ENCODE data around the gene RAB3GAP2.

RAB3GAP2 gene

DNA sequence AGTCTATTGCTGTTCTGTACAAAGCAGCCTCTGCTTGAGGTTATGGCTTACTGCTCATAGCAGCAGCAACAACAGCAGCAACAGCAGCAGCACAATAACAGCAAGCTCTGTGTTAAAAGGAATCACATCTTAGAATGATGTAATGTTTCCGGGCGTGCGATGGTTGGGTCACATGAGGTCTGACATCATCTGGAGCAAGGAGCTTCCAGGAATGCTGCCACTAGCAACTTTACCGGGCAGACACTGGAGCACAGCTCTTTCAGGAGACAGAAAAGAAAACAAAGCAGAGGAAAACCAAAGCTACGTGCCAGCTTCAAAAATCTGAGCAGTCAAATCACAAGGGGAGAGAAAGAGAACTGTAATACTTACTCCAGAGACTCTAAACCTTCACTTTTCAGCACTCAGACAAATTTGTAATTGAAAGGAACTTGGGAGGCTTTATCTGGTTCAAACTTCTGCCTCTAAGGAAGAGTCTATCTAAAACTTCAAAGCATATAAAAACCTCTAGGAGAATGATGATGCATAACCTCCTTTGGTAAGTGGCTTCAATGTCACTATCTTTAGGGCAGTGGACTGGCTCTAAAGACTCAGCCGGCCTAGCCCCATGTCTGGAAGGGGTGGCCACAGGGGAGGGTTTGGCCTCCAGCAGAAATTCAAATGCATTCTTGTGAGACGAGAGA, 28.3 kb upstream of the RAB3GAP2 start:
- Mint-ChIP-seq H3K4me3 (no peak overlapping the region), H3K9me3 (no peaks in the 10 kb centered on the region), H3K36me3 (no peaks in the 10 kb centered on the region), H3K27me3 (peaks cover 6% of the 10 kb centered on the region), H3K4me1 (no peaks in the 10 kb centered on the region), H3K27ac (no peak overlapping the region)
- CTCF ChIA-PET = no interaction called here
- no peak for DNase-seq

DNA sequence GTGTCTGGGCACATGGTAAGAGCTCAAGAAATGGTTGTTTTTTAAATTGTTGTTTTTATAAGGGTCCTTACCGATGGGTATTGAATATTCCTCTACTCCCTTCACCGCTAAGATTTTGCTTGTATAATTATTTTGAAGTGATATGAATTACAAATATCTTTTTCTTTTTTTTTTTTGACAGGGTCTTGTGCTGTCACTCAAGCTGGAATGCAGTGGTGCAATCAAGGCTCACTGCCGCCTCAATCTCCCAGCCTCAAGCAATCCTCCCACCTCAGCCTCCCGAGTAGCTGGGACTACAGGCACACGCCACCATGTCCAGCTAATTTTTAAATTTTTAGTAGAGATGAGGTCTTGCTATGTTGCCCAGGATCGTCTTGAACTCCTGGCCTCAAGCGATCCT, 27.1 kb upstream of the RAB3GAP2 start:
- Mint-ChIP-seq H3K4me1 (no peaks in the 10 kb centered on the region), H3K27ac (no peak overlapping the region), H3K27me3 (peaks cover 6% of the 10 kb centered on the region), H3K36me3 (no peaks in the 10 kb centered on the region), H3K4me3 (no peak overlapping the region), H3K9me3 (no peaks in the 10 kb centered on the region)
- CTCF ChIA-PET = no interaction called here
- DNase-seq = no peak

DNA sequence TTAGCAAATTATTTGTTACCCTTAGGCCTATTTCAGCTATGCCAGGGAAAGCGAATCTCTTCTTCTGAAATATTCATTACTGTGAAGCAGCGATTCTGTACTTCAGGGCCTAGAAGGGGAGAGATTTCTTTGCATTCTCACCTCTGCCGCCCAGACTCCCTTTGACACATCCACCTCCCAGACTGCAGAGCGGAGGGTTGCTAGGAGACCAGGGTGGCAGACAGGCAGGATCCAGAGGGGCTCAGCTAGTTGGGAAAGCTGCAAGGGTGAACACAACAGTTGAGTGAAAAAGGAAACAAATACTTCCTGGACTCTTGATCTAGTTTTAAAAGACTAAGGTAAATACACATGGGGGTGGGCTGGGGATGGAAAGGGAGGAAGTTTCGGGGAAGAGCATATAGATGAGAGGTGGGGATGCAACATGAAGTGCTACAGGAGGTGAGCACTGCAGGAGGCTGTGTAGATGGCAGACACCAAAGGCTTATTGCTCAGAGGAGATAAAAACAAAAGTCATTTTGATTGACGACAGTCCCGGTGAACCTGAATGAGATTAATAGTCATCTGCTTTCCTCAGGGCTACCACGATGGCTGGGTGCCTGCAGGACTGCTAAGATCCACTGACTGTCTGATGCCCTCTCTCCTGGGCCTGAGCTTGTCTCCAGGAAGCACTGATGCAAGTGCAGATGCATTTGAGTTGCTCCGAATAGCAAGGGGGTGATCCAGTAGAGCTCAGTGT, 26.4 kb upstream of the RAB3GAP2 start:
- H3K9me3 Mint-ChIP-seq = no peaks in the 10 kb centered on the region
- no peaks in the 10 kb centered on the region for H3K36me3 Mint-ChIP-seq
- H3K4me1 Mint-ChIP-seq = no peaks in the 10 kb centered on the region
- peak overlapping the region; percentile 20 for H3K27ac Mint-ChIP-seq
- no peak overlapping the region for H3K4me3 Mint-ChIP-seq
- CTCF ChIA-PET = no interaction called here
- DNase-seq = no peak
- H3K27me3 Mint-ChIP-seq = peaks cover 6% of the 10 kb centered on the region

DNA sequence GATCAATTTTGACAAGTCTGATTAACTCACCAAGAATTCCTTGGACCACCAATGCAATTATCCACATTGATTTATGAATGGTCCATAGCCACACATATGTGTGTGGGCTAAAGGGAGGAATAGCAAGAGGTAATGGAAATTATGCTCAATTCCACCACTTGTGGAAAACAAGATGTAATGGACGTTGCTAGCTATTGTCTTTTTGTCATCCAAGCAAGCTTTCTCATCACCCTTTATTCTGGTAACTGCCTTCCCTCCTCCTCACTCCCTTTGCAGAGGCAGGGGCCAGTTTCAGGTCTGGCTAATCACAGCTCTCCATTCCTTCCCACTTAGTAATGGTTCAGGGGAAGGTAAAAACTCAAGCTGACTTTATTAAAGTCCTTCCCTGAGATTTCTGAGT, 24.7 kb upstream of the RAB3GAP2 start:
- Mint-ChIP-seq H3K36me3 (no peaks in the 10 kb centered on the region), H3K27ac (no peak overlapping the region), H3K9me3 (no peaks in the 10 kb centered on the region), H3K4me1 (no peaks in the 10 kb centered on the region), H3K4me3 (no peak overlapping the region), H3K27me3 (no peaks in the 10 kb centered on the region)
- no peak for DNase-seq
- CTCF ChIA-PET = interaction anchor here (0.7 to 3.1 kb wide), 9 partner anchors 9 to 480 kb away, joined by 3 to 18 read pairs (median 4); no protein-coding TSS in a partner anchor

DNA sequence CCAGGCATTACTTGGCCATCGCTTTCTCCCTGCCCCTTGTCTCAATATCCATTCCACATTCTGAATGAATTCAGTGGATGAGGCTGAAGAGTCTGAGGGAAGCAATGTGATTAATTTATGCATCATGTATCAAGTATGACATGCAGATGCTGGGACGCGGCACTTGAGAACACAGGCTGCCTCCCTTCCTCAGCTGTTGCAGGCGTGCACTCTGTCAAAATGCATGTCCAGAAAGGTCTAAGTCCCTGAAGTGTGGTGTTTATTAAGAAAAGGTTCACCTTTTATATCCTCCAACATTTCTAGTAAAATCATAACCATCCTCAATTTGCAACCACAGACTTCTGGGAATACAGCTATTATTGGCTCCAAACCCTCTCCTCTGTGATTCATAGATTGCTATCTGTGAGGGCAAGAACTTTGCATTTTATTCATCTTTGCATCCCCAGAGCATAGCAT, 22.6 kb upstream of the RAB3GAP2 start:
- no peaks in the 10 kb centered on the region for H3K27me3 Mint-ChIP-seq
- H3K36me3 Mint-ChIP-seq = no peaks in the 10 kb centered on the region
- H3K9me3 Mint-ChIP-seq = no peaks in the 10 kb centered on the region
- H3K4me3 Mint-ChIP-seq = no peak overlapping the region
- H3K27ac Mint-ChIP-seq = no peak overlapping the region
- CTCF ChIA-PET = interaction anchor here (1.0 to 3.1 kb wide), 3 partner anchors 14 to 482 kb away, joined by 3 to 15 read pairs (median 5); no protein-coding TSS in a partner anchor
- no peak for DNase-seq
- H3K4me1 Mint-ChIP-seq = no peaks in the 10 kb centered on the region

DNA sequence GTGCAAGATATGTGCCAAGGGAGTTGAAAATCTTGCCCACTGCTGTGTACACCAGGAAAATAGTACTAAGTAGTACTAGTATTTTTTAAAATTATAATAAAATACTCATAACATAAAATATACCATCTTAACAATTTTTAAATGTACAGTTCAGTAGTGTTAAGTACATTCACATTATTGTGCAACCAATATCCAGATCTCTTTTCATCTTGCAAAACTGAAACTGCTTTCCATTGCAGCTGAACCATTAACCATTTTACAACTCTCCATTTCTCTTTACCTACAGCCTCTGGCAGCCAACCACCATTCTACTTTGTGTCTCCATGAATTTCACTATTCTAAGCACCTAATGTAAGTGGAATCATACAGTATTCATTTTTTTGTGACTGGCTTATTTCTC, 19.3 kb upstream of the RAB3GAP2 start:
- Mint-ChIP-seq H3K4me1 (no peaks in the 10 kb centered on the region), H3K27ac (no peak overlapping the region), H3K4me3 (no peak overlapping the region), H3K36me3 (no peaks in the 10 kb centered on the region), H3K9me3 (no peaks in the 10 kb centered on the region), H3K27me3 (peaks cover 9% of the 10 kb centered on the region)
- no peak for DNase-seq
- CTCF ChIA-PET = no interaction called here

DNA sequence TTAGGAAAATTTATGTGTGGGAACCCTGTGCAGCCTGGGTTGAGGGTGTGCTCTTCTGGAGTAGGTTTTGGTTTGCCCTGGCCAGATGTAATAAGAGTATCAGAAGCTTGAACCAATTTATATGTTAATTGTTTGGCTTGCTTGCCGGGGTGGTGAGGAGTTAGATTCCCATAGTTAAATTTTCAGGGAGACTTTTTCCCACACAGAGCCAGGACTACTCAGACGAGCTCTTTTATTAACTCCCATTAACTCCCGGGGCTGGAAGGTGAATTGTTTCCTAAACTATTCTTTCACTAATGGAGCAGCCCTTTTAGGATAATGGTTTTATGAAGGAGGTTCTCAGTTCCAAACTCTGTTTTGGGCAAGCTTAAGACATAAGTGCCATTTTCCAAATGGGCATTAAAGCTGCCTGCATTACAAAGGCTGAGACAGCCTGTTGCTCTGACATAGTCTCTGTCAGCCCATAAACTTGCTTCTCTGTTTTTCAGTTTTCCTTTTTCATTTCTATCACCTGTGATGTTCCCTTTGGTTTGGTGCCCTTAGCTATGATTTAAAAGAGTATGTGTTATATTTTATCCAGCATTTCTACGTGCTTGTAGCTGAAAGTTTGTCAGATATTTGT, 18.0 kb upstream of the RAB3GAP2 start:
- CTCF ChIA-PET = no interaction called here
- H3K27me3 Mint-ChIP-seq = peaks cover 9% of the 10 kb centered on the region
- no peaks in the 10 kb centered on the region for H3K9me3 Mint-ChIP-seq
- DNase-seq = no peak
- no peak overlapping the region for H3K27ac Mint-ChIP-seq
- no peak overlapping the region for H3K4me3 Mint-ChIP-seq
- H3K36me3 Mint-ChIP-seq = no peaks in the 10 kb centered on the region
- H3K4me1 Mint-ChIP-seq = no peaks in the 10 kb centered on the region

DNA sequence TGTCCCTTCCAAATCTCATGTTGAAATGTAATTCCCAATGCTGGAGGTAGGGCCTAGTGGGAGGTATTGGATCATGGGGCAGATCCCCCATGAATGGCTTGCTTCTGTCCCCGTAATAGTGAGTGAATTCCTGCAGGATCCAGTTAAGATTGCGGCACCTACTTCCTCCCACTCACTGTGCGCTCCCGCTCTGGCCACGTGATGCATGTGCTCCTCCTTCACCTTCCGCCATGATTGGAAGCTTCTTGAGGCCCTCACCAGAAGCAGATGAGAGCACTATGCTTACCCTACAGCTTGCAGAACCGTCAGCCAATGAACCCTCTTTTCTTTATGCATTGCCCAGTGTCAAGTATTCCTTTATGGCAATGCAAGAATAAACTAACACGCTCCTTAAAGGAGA, 14.9 kb upstream of the RAB3GAP2 start:
- Mint-ChIP-seq H3K4me1 (no peaks in the 10 kb centered on the region), H3K27ac (no peak overlapping the region), H3K9me3 (no peaks in the 10 kb centered on the region), H3K27me3 (peaks cover 9% of the 10 kb centered on the region), H3K4me3 (no peak overlapping the region), H3K36me3 (no peaks in the 10 kb centered on the region)
- CTCF ChIA-PET = interaction anchor here (1.0 to 1.6 kb wide), 2 partner anchors 10 to 17 kb away, joined by 3 to 8 read pairs; no protein-coding TSS in a partner anchor
- no peak for DNase-seq

DNA sequence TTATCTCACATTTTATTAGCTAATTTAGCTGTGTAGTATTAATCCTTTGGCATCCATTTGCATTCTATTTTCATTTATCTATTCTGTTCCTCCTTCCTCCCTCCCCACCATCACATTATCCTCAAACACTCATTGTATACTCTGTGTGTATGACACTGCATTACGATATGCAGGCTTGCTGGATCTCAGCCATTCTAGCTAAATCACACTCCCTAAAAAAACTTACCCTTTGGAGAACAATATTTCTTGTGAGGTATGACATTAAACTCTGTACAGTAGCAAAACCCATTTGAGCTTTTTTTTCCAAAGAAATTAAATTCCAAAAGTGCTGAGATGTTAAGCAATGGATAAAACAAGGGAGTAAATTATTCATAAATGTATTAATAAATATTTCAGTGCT, 11.4 kb upstream of the RAB3GAP2 start:
- H3K4me1 Mint-ChIP-seq = no peaks in the 10 kb centered on the region
- H3K4me3 Mint-ChIP-seq = no peak overlapping the region
- no peak overlapping the region for H3K27ac Mint-ChIP-seq
- H3K9me3 Mint-ChIP-seq = no peaks in the 10 kb centered on the region
- no peaks in the 10 kb centered on the region for H3K36me3 Mint-ChIP-seq
- DNase-seq = no peak
- CTCF ChIA-PET = interaction anchor here (1.6 kb wide), 1 partner anchor 12 kb away, joined by 5 read pairs; no protein-coding TSS in a partner anchor
- peaks cover 4% of the 10 kb centered on the region for H3K27me3 Mint-ChIP-seq

DNA sequence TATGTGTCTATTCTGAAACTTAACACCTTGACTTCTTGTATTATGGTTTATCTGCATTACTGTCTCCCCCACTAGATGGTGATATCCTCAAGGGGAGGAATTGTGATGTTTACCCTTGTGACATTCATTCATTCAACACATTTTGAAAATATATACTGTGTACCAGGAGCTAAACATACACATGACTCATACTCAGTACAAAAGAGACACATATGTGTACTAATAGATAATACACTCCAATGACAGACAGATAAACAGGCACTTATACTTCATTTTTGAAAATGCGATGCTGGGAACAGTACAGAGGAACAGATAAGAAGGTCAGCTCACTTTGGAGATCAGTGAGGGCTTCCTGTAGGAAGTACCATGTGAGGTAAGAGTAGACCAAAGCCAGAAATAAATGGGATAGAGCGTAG, 8.9 kb upstream of the RAB3GAP2 start:
- H3K27me3 Mint-ChIP-seq = peaks cover 13% of the 10 kb centered on the region
- H3K4me1 Mint-ChIP-seq = no peaks in the 10 kb centered on the region
- DNase-seq = no peak
- no peak overlapping the region for H3K27ac Mint-ChIP-seq
- H3K4me3 Mint-ChIP-seq = no peak overlapping the region
- no peaks in the 10 kb centered on the region for H3K9me3 Mint-ChIP-seq
- no peaks in the 10 kb centered on the region for H3K36me3 Mint-ChIP-seq
- CTCF ChIA-PET = interaction anchor here (1.1 to 3.2 kb wide), 3 partner anchors 13 to 452 kb away, joined by 3 to 15 read pairs (median 4); no protein-coding TSS in a partner anchor

DNA sequence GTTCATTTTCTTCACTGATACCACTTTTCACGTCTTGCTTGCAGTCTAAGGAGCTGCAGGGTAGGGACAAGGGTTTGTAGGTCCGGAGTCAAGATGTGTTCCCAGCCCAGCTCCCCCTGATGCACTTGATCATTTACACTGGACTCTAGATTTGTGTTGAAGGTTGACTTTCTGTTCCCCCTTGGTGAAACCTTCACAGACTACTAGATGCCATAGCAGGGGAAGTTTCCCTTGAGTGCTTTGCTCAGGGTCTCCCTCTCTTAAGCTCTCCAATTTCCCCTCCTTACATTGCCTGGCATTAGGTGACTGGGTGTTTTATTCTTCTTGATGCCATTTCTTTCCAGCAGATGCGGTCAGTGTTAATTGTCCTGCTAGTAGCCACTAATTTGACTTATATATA, 8.0 kb upstream of the RAB3GAP2 start:
- Mint-ChIP-seq H3K27ac (no peak overlapping the region), H3K4me1 (no peaks in the 10 kb centered on the region), H3K36me3 (no peaks in the 10 kb centered on the region), H3K27me3 (peaks cover 19% of the 10 kb centered on the region), H3K9me3 (no peaks in the 10 kb centered on the region), H3K4me3 (no peak overlapping the region)
- DNase-seq = no peak
- CTCF ChIA-PET = interaction anchor here (1.0 to 3.2 kb wide), 3 partner anchors 14 to 454 kb away, joined by 3 to 15 read pairs (median 3); no protein-coding TSS in a partner anchor

DNA sequence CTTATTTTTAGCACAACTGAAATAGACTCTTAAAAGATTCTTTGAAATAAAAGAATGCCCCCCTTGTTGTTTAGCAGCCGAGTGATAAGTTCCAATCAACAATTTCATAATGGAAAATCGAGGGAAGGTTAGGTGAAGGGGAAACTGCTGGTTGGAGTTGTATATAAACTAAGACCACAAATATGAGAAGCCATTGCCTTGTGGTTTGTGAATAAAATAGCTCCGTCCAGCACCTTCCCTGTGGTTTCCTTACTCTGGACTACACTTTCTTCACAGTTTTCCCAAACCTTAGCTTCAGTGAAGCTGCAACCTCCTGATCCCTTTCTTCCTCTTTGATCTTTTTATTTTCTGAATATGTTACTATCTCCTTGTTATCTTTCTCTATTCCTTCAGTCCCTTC, 6.7 kb upstream of the RAB3GAP2 start:
- no peaks in the 10 kb centered on the region for H3K4me1 Mint-ChIP-seq
- DNase-seq = no peak
- H3K9me3 Mint-ChIP-seq = no peaks in the 10 kb centered on the region
- no peak overlapping the region for H3K27ac Mint-ChIP-seq
- CTCF ChIA-PET = interaction anchor here (3.2 kb wide), 1 partner anchor 18 kb away, joined by 15 read pairs; no protein-coding TSS in a partner anchor
- no peak overlapping the region for H3K4me3 Mint-ChIP-seq
- no peaks in the 10 kb centered on the region for H3K36me3 Mint-ChIP-seq
- peaks cover 24% of the 10 kb centered on the region for H3K27me3 Mint-ChIP-seq

DNA sequence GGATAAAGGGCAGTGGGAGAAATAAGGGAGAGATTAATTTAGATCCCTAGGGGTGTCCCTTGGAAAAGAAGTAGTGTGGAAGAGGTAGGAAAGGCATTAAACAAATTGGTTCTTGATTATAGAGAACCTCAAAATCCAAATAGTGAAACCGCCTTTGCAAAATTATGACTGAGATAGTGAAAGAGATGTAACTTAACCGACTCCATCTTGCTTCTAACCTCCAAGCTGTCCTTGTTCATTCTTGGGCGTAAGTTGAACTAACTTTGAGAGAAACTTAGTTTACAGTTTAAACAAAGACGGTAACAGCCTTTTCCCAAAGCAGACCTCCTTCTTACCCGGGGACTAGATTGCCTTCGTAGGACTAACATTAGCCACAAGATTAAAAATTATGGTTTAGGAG, 3.2 kb upstream of the RAB3GAP2 start:
- Mint-ChIP-seq H3K27me3 (peaks cover 24% of the 10 kb centered on the region), H3K9me3 (no peaks in the 10 kb centered on the region), H3K36me3 (no peaks in the 10 kb centered on the region), H3K4me1 (peaks cover 6% of the 10 kb centered on the region), H3K27ac (no peak overlapping the region), H3K4me3 (no peak overlapping the region)
- CTCF ChIA-PET = no interaction called here
- no peak for DNase-seq

DNA sequence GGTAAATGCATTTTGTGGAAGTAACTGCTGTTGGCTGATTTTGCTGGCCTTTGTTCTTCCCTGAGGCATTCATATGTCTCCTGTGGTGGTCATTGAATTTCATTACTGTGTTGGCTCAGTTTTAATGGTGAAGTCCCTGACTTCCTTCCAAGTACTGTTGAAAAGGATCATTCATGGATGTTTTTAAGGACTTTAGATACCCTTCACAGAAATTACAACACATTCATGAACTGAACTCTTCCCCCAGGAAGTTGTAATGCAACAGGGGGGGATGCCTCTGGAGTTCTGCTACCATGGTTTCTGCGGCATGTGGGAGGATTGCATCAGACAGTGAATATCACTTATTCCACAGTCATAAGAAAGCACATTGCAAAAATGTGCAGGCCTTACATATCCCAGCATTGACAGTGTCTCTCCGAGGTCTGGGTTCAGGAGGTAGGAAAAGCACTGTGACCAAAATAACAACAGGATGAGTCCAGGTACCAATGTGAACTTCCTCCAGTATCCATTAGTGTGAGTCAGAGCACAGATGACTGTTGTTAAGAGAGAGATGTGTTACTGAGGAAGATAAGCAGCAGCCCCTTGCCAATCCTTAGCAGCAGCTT, 2.1 kb upstream of the RAB3GAP2 start:
- Mint-ChIP-seq H3K9me3 (no peaks in the 10 kb centered on the region), H3K27ac (no peak overlapping the region), H3K4me3 (no peak overlapping the region), H3K4me1 (peaks cover 6% of the 10 kb centered on the region), H3K27me3 (peaks cover 24% of the 10 kb centered on the region), H3K36me3 (no peaks in the 10 kb centered on the region)
- no peak for DNase-seq
- CTCF ChIA-PET = no interaction called here
